ENCODE results near the gene NBPF3.
"Not testable (repeated sequence)": the region's sequence is repeated elsewhere in the genome, so short reads cannot be mapped to it uniquely, and the experiment has no call there.

NBPF3 gene

DNA sequence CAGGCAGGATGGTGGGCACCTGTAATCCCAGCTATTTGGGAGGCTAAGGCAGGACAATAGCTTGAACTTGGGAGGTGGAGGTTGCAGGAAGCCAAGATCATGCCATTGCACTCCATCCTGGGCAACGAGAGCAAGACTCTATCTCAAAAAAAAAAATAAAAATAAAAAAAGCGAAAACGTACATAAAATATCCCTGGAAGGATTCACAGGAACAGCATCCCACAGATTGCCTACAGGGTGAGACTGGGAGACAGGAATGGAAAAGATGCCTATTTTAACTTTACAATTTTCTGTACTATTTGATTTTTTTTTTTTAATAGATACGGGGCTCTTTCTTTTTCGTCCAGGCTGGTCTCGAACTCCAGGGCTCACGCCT, 604 bp upstream of the NBPF3 start:
- no peak for DNase-seq

GRCh38 chr1:21440630-21441125, 741 bp downstream of the NBPF3 start:
- DNase-seq = peak; percentile 16

DNA sequence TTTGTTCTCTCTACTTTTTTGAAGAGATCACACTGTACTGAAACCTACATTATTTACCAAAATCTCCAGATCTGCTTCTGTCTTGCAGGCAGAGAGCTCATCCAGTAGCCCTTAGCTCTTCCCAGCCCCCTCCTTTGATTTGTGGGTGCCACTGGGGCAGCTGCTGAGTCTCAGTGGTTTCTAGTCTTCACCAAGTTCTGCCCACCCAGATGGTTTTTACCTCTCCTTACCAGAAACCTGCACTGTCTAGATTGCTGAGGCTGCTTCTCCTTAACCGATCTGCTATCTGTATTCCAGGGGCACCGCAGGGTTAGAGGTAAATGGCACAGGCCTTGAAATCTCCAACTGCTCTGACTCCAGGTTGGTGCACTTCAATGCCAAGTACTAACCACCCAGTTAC, 6.7 kb downstream of the NBPF3 start:
- DNase-seq = not testable (repeated sequence)

- no peak for DNase-seq
Measured at GRCh38 chr1:21447311-21447710, 7.4 kb downstream of the NBPF3 start.

DNA sequence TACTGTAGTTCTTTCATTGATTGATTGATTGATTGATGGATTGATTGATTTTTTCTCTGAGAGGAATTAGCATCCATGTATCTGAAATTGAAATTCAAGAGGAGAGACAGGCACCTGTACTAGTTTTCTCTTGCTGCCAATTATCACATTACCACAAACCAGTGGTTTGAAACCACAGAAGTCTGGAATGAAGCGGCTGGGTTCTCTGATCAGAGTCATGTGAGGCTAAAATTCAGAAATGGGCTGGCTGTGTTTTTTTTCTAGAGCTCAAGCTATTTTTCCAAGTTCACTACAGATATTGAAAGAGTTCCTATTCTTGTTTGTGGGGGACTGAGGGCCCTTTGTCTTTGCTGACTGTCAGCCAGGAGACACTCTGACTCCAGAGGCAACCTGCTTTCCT, 10.0 kb downstream of the NBPF3 start:
- DNase-seq = no peak

DNA sequence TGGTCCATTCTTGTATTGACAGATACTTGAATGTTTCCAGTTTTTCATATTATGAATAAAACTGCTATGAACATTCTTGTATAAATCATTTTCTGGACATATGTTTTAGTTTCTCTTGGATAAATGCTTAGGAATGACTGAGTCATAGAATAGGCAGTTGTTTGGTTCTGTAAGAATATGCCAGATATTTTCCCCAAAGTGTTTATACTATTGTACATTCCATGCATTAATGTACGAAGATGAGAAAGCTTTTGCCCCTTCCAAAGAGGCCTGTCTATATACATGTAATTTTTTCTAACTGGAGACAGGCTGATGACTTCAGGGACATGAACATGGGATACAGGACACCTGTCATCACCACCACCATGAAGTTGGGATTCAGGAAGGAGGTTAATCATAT, 11.3 kb downstream of the NBPF3 start:
- DNase-seq = no peak

DNA sequence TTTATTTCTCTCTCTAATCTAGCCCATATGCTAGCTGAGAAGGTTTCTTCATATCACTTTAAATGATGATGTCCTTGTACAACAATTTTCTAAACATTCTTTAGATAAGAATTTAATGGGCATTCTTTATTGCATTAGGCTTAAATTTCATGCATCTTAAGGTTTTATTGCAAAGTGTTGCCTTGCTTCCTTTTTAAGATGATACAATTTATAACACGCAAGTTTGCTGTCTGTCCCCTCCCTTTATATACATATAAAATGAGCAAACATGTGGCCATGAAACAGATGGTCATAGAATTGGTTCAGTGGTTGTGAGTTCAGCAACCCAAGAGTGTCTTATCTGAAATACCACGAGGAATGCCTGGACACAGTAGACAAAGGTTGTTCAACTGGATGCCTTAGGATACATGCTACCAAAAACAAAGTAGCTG, 12.1 kb downstream of the NBPF3 start:
- no peak for DNase-seq

DNA sequence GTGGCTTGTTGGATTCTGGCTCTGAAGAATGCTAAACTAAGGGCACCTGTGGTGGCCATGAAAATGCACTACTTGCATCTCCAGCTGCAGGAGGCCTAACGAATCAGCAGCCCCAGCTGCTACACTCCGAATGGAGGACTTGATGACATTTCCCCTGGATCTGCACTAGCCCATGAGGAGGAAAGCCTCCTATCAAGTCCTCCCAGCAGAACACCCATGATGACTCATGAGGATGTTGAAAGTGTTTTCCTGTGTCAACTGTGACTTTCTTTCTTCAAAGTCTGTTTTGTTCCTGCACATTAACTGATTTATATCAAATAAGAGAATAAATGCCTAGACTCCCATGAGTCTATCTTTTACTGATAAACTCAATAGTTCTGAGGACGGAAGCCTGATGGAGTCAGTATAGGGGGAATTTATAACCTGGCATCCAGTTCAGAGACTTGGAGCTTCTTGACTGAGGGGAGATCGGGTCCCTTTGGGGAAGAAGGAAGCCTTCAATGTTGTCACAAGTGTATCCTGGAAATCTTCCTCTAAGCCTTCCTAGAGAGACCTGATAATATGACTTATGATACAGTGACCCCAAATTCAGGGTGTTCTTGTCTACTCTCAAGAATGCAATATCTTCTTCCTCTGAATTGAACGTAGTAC, 14.2 kb downstream of the NBPF3 start:
- DNase-seq = not testable (repeated sequence)

GRCh38 chr1:21454904-21455303, 15.0 kb downstream of the NBPF3 start:
- DNase-seq = not testable (repeated sequence)

GRCh38 chr1:21457654-21458053, 17.7 kb downstream of the NBPF3 start:
- DNase-seq = no peak

DNA sequence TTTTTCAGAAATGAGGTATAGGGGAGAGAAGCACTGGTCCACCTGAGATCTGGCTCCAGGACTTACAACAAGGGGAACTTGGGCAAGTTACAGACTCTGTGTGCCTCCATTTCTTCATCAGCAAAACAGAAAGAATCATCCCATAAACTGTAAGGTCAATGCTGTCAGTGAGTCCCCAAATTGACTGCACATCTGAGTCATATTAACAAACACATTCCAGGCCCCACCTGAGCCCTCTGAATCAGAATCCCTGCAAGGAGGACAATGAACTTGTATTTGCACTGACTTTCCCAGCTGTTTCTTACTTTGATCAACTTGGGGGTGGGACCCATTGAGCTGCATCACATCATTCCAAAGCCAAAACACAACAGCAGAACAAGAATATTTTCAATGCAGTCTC, 25.2 kb downstream of the NBPF3 start:
- not testable (repeated sequence) for DNase-seq

- DNase-seq = not testable (repeated sequence)
Measured at GRCh38 chr1:21467946-21468345, 28.0 kb downstream of the NBPF3 start.

- DNase-seq = no peak
Measured at GRCh38 chr1:21468599-21468998, 28.7 kb downstream of the NBPF3 start.

DNA sequence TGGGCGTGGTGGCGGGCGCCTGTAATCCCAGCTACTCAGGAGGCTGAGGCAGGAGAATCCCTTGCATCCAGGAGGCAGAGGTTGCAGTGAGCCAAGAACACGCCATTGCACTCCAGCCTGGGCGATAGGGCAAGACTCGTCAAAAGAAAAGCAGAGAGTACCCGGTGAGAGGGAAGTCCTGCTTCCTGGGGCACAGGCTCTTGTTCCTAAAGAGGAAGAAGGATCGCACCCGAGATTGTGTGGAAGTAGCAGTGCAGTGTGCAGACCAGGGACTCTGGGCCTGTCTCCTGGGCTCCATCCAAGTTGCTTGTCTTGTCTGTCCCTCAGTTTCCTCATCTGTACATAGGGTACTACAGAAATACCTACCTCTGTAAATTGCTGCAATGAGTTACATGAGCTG, 29.6 kb downstream of the NBPF3 start:
- no peak for DNase-seq

- no peak for DNase-seq
Measured at GRCh38 chr1:21472861-21473260, 32.9 kb downstream of the NBPF3 start.

- no peak for DNase-seq
Measured at GRCh38 chr1:21478356-21478755, 38.4 kb downstream of the NBPF3 start.

DNA sequence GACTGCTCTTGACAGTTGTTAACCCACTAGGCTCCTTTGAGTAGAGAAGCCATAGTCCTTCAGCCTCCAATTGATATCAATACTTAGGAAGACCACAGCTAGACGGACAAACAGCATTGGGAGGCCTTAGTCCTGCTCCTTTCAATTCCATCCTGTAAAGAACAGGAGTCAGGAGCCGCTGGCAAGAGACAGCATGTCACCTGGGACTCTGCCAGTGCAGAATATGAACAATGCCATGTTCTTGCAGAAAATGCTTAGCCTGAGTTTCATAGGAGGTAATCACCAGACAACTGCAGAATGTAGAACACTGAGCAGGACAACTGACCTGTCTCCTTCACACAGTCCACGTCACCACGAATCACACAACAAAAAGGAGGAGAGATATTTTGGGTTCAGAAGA, 43.9 kb downstream of the NBPF3 start:
- DNase-seq = not testable (repeated sequence)

DNA sequence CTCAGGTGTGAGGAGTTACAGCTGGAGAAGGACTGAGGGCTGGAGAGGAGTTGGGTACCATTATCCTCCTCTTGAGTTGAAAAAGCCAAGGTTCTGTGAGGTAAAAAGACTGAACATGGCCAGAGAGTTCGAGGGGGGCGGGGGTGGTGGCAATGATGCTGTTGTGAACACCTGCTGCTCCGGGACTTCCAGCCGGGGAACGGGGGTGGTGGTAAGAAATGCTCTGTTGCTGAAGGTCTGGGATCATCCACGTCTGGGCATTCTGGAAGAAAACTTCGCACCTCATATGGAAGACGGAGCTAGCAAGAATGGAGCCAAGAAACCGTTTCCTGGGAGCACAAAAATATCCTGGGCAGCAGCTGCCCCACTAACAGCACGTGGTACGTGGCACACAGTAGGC, 49.2 kb downstream of the NBPF3 start:
- DNase-seq = no peak

- DNase-seq = no peak
Measured at GRCh38 chr1:21490774-21491487, 51.0 kb downstream of the NBPF3 start.

- DNase-seq = no peak
Measured at GRCh38 chr1:21491488-21492355, 51.8 kb downstream of the NBPF3 start.

DNA sequence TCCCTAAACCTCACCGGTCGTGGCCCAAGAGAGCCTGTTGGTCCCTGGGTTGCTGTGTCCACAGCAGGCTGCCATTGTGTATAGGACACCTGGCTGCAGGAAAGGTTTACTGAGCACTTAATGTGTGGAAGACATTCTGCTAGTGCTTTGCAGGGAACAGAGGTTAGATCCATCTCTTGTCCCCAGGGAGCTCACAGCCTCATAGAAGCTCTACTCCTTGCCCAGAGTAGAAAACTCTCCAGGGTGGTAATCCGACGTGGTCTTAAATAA, 52.4 kb downstream of the NBPF3 start:
- DNase-seq = no peak

- DNase-seq = no peak
Measured at GRCh38 chr1:21494196-21494595, 54.3 kb downstream of the NBPF3 start.

GRCh38 chr1:21495225-21495820, 55.4 kb downstream of the NBPF3 start:
- no peak for DNase-seq
